CD8-positive, alpha-beta memory T cell (primary cell): ENCODE results near the gene MAP4K3. TPM values are rescaled to one million over a fixed set of nuclear protein-coding genes. Genes with fewer than 3 reads are reported as not detected.

Source experiments
- CTCF ChIA-PET: fragments of 350-600 bp; sonication (Branson Sonifier 250); formaldehyde crosslinking; loops from one replicate; lab custom pipeline; 2021; ENCODE audit warnings: antibody characterized with exemption; lab: Charles Lee
- POLR2A ChIA-PET: fragments of 350-600 bp; sonication (Branson Sonifier 250); formaldehyde crosslinking; loops from one replicate; lab custom pipeline; 2021; ENCODE audit warnings: antibody characterized with exemption; lab: Charles Lee
- DNase-seq, 5 donors: peaks; one replicate each; pipeline versions ENCODE4 v3.0.0 to v3.0.0-alpha.2; 2020 to 2022; ENCODE audit warnings: mixed read lengths in 1 of 5
- H3K27ac ChIP-seq: one replicate; pipeline ENCODE4 v1.7.0; 2013; ENCODE audit warnings: low read depth, mild to moderate bottlenecking, low read length, moderate library complexity
- H3K27me3 ChIP-seq: 2 replicates; pipeline ENCODE4 v1.7.0; 2013; ENCODE audit warnings: low read length, mild to moderate bottlenecking; ENCODE audit not compliant: insufficient read depth, poor library complexity, severe bottlenecking
- H3K36me3 ChIP-seq: 2 replicates; pipeline ENCODE4 v1.7.0; 2013; ENCODE audit warnings: mild to moderate bottlenecking, low read length, moderate library complexity; ENCODE audit not compliant: insufficient read depth
- H3K4me1 ChIP-seq: 2 replicates; pipeline ENCODE4 v1.7.0; 2013; ENCODE audit warnings: mild to moderate bottlenecking, low read length, moderate library complexity; ENCODE audit not compliant: insufficient read depth
- H3K4me3 ChIP-seq: 2 replicates; pipeline ENCODE4 v1.7.0; 2013; ENCODE audit warnings: mild to moderate bottlenecking, low read length
- H3K9me3 ChIP-seq: 2 replicates; pipeline ENCODE4 v1.7.0; 2013; ENCODE audit warnings: mild to moderate bottlenecking, low read length
- H3K27ac Mint-ChIP-seq, 8 donors: one replicate each; pipeline ENCODE4 v1.8.0; 2020 to 2021; ENCODE audit warnings: mixed read lengths in 8 of 8, mild to moderate bottlenecking in 6 of 8, inconsistent platforms in 3 of 8, moderate library complexity in 3 of 8
- H3K27me3 Mint-ChIP-seq, 2 donors: one replicate each; pipeline ENCODE4 v1.8.0; 2020 to 2021; ENCODE audit warnings: mixed read lengths in 2 of 2, mild to moderate bottlenecking in 1 of 2, moderate library complexity in 1 of 2
- H3K36me3 Mint-ChIP-seq, 3 donors: one replicate each; pipeline ENCODE4 v1.8.0; 2020 to 2021; ENCODE audit warnings: mixed read lengths in 3 of 3, inconsistent platforms in 1 of 3, mild to moderate bottlenecking in 1 of 3
- H3K4me1 Mint-ChIP-seq, 3 donors: one replicate each; pipeline ENCODE4 v1.8.0; 2020 to 2021; ENCODE audit warnings: mixed read lengths in 3 of 3, inconsistent platforms in 1 of 3, mild to moderate bottlenecking in 1 of 3
- H3K4me3 Mint-ChIP-seq, 7 donors: one replicate each; pipeline ENCODE4 v1.8.0; 2020 to 2021; ENCODE audit warnings: mixed read lengths in 7 of 7, mild to moderate bottlenecking in 6 of 7, moderate library complexity in 4 of 7, inconsistent platforms in 2 of 7
- H3K9me3 Mint-ChIP-seq, 5 donors: one replicate each; pipeline ENCODE4 v1.8.0; 2020 to 2022; ENCODE audit warnings: mixed read lengths in 5 of 5, mild to moderate bottlenecking in 3 of 5, moderate library complexity in 2 of 5, inconsistent platforms in 1 of 5
- polyA plus RNA-seq: library from polyadenylated mRNA; unstranded; fragments of 300-500 nt; fragmentation: Illumina TruSeq; gene quantifications from one replicate; pipeline ENCODE4 v1.2.3, GENCODE V29; 2021
- total RNA-seq, 2 experiments: library from RNA; stranded (reverse); gene quantifications; one replicate each; pipeline ENCODE4 v1.2.3, GENCODE V29; 2021

Gene MAP4K3
- total and polyA plus RNA-seq, 3 experiments from 2014 or later: 2.7 to 8.2 (median 7.0) TPM

- H3K4me3 ChIP-seq: no peak overlapping the region
- Mint-ChIP-seq H3K4me3 (no peak overlapping the region), H3K36me3 (peaks cover 0 to 12% (median 5%) of the 10 kb centered on the region in 3 donors), H3K27me3 (no peaks in the 10 kb centered on the region), H3K4me1 (peaks cover 19 to 34% (median 23%) of the 10 kb centered on the region in 3 donors), H3K9me3 (no peaks in the 10 kb centered on the region), H3K27ac (peak overlapping the region in 1 of 8 donors; percentile 33)
- no peaks in the 10 kb centered on the region for H3K9me3 ChIP-seq
- H3K4me1 ChIP-seq: peaks cover 24% of the 10 kb centered on the region
- no peak overlapping the region for H3K27ac ChIP-seq
- no peak for DNase-seq
- peaks cover 5% of the 10 kb centered on the region for H3K36me3 ChIP-seq
- CTCF ChIA-PET: interaction anchor here (1.4 kb wide), 1 partner anchor 208 kb away, joined by 3 read pairs; no protein-coding TSS in a partner anchor
- POLR2A ChIA-PET: no interaction called here
- H3K27me3 ChIP-seq: no peaks in the 10 kb centered on the region
These were observed 170.1 kb downstream of the MAP4K3 start for GRCh38 chr2:39266916-39267434.

- Histone ChIP-seq H3K36me3 (peaks cover 5% of the 10 kb centered on the region), H3K4me1 (peaks cover 24% of the 10 kb centered on the region), H3K27ac (no peak overlapping the region), H3K4me3 (no peak overlapping the region), H3K9me3 (no peaks in the 10 kb centered on the region), H3K27me3 (no peaks in the 10 kb centered on the region)
- Mint-ChIP-seq H3K36me3 (peaks cover 0 to 13% (median 6%) of the 10 kb centered on the region in 3 donors), H3K27me3 (no peaks in the 10 kb centered on the region), H3K27ac (peak overlapping the region in 7 of 8 donors; percentile 5 to 95 (median 70)), H3K4me3 (peak overlapping the region in 5 of 7 donors; percentile 3 to 59 (median 13)), H3K4me1 (peaks cover 19 to 34% (median 23%) of the 10 kb centered on the region in 3 donors), H3K9me3 (no peaks in the 10 kb centered on the region)
- DNase-seq: peak in 1 of 5 donors; percentile 7
- POLR2A ChIA-PET: no interaction called here
- CTCF ChIA-PET: interaction anchor here (1.4 kb wide), 1 partner anchor 207 kb away, joined by 3 read pairs; no protein-coding TSS in a partner anchor
These were observed 170.8 kb downstream of the MAP4K3 start for GRCh38 chr2:39266139-39266805.

- peaks cover 5% of the 10 kb centered on the region for H3K36me3 ChIP-seq
- ChIA-PET CTCF (no interaction called here), POLR2A (no interaction called here)
- no peaks in the 10 kb centered on the region for H3K27me3 ChIP-seq
- DNase-seq: no peak
- no peaks in the 10 kb centered on the region for H3K9me3 ChIP-seq
- Mint-ChIP-seq H3K27me3 (no peaks in the 10 kb centered on the region), H3K4me1 (peaks cover 19 to 34% (median 23%) of the 10 kb centered on the region in 3 donors), H3K36me3 (peaks cover 0 to 16% (median 10%) of the 10 kb centered on the region in 3 donors), H3K4me3 (peak overlapping the region in 2 of 7 donors; percentile 30 to 45), H3K27ac (peak overlapping the region in 7 of 8 donors; percentile 44 to 90 (median 75)), H3K9me3 (no peaks in the 10 kb centered on the region)
- H3K4me3 ChIP-seq: no peak overlapping the region
- H3K4me1 ChIP-seq: peaks cover 24% of the 10 kb centered on the region
- H3K27ac ChIP-seq: no peak overlapping the region
These were observed 171.8 kb downstream of the MAP4K3 start for GRCh38 chr2:39265315-39265714.

- no peak for DNase-seq
- Histone ChIP-seq H3K4me3 (no peak overlapping the region), H3K36me3 (peaks cover 5% of the 10 kb centered on the region), H3K4me1 (peaks cover 24% of the 10 kb centered on the region), H3K9me3 (no peaks in the 10 kb centered on the region), H3K27me3 (no peaks in the 10 kb centered on the region), H3K27ac (no peak overlapping the region)
- Mint-ChIP-seq H3K4me1 (peaks cover 19 to 34% (median 23%) of the 10 kb centered on the region in 3 donors), H3K9me3 (no peaks in the 10 kb centered on the region), H3K4me3 (peak overlapping the region in 3 of 7 donors; percentile 38 to 49 (median 44)), H3K27ac (peak overlapping the region in 7 of 8 donors; percentile 24 to 93 (median 78)), H3K27me3 (no peaks in the 10 kb centered on the region), H3K36me3 (peaks cover 0 to 16% (median 12%) of the 10 kb centered on the region in 3 donors)
- ChIA-PET POLR2A (no interaction called here), CTCF (interaction anchor here (0.6 kb wide), 1 partner anchor 8 kb away, joined by 3 read pairs; no protein-coding TSS in a partner anchor)
These were observed 172.4 kb downstream of the MAP4K3 start for GRCh38 chr2:39264733-39265132.

- H3K4me1 Mint-ChIP-seq: peaks cover 6 to 17% (median 10%) of the 10 kb centered on the region in 3 donors
- H3K9me3 Mint-ChIP-seq: no peaks in the 10 kb centered on the region
- no peak overlapping the region for H3K4me3 Mint-ChIP-seq
- no peak overlapping the region for H3K27ac ChIP-seq
- no peaks in the 10 kb centered on the region for H3K9me3 ChIP-seq
- POLR2A ChIA-PET: no interaction called here
- CTCF ChIA-PET: no interaction called here
- no peak for DNase-seq
- H3K4me1 ChIP-seq: peaks cover 10% of the 10 kb centered on the region
- H3K27me3 ChIP-seq: no peaks in the 10 kb centered on the region
- peaks cover 10 to 29% (median 28%) of the 10 kb centered on the region in 3 donors for H3K36me3 Mint-ChIP-seq
- H3K27ac Mint-ChIP-seq: no peak overlapping the region
- peaks cover 7% of the 10 kb centered on the region for H3K36me3 ChIP-seq
- no peaks in the 10 kb centered on the region for H3K27me3 Mint-ChIP-seq
- no peak overlapping the region for H3K4me3 ChIP-seq
These were observed 177.0 kb downstream of the MAP4K3 start for GRCh38 chr2:39260087-39260486.

- Histone ChIP-seq H3K36me3 (peaks cover 6% of the 10 kb centered on the region), H3K27ac (no peak overlapping the region), H3K4me1 (no peaks in the 10 kb centered on the region), H3K9me3 (no peaks in the 10 kb centered on the region), H3K27me3 (no peaks in the 10 kb centered on the region), H3K4me3 (no peak overlapping the region)
- Mint-ChIP-seq H3K4me3 (no peak overlapping the region), H3K27me3 (no peaks in the 10 kb centered on the region), H3K36me3 (peaks cover 21 to 53% (median 26%) of the 10 kb centered on the region in 3 donors), H3K4me1 (no peaks in the 10 kb centered on the region), H3K27ac (no peak overlapping the region), H3K9me3 (peaks cover 0 to 4% (median 0%) of the 10 kb centered on the region in 5 donors)
- ChIA-PET CTCF (no interaction called here), POLR2A (no interaction called here)
- no peak for DNase-seq
These were observed 181.0 kb downstream of the MAP4K3 start for GRCh38 chr2:39256040-39256439.

- H3K27ac Mint-ChIP-seq: no peak overlapping the region
- peaks cover 0 to 4% (median 0%) of the 10 kb centered on the region in 5 donors for H3K9me3 Mint-ChIP-seq
- no peak for DNase-seq
- ChIA-PET POLR2A (interaction anchor here (1.3 kb wide), 1 partner anchor 134 kb away, joined by 3 read pairs; no protein-coding TSS in a partner anchor), CTCF (interaction anchor here (1.5 kb wide), 1 partner anchor 24 kb away, joined by 3 read pairs; no protein-coding TSS in a partner anchor)
- no peak overlapping the region for H3K27ac ChIP-seq
- H3K27me3 ChIP-seq: no peaks in the 10 kb centered on the region
- H3K36me3 ChIP-seq: no peaks in the 10 kb centered on the region
- H3K4me1 Mint-ChIP-seq: peaks cover 2 to 5% (median 4%) of the 10 kb centered on the region in 3 donors
- peaks cover 18 to 45% (median 24%) of the 10 kb centered on the region in 3 donors for H3K36me3 Mint-ChIP-seq
- no peak overlapping the region for H3K4me3 Mint-ChIP-seq
- H3K4me1 ChIP-seq: no peaks in the 10 kb centered on the region
- H3K27me3 Mint-ChIP-seq: no peaks in the 10 kb centered on the region
- no peaks in the 10 kb centered on the region for H3K9me3 ChIP-seq
- H3K4me3 ChIP-seq: no peak overlapping the region
These were observed 184.1 kb downstream of the MAP4K3 start for GRCh38 chr2:39252888-39253518.
